Loucy (cell line): ENCODE measurements around the gene RPP21.

Source experiments
- H2AFZ ChIP-seq: fragments of 200-600 bp; sonication (generic); 2 replicates; pipeline ENCODE4 v1.6.0; 2016; ENCODE audit warnings: antibody characterized with exemption, mild to moderate bottlenecking, low read length, moderate library complexity
- H3F3A ChIP-seq: fragments of 200-600 bp; 2 replicates; pipeline ENCODE4 v1.6.0; 2016; ENCODE audit warnings: antibody characterized with exemption, low read depth, mild to moderate bottlenecking
- H3K27me3 ChIP-seq: fragments of 200-600 bp; sonication (generic); 2 replicates; pipeline ENCODE4 v1.6.1; 2014; ENCODE audit warnings: low read length, mild to moderate bottlenecking; ENCODE audit not compliant: insufficient read depth, poor library complexity, severe bottlenecking
- H3K36me3 ChIP-seq: fragments of 200-600 bp; sonication (generic); 2 replicates; pipeline ENCODE4 v1.6.1; 2016; ENCODE audit warnings: low read length; ENCODE audit not compliant: insufficient read depth
- H3K4me1 ChIP-seq: fragments of 200-600 bp; sonication (generic); 2 replicates; pipeline ENCODE4 v1.5.1; 2014; ENCODE audit warnings: low read length, mild to moderate bottlenecking; ENCODE audit not compliant: insufficient read depth, poor library complexity, severe bottlenecking
- H3K4me2 ChIP-seq: fragments of 200-600 bp; sonication (generic); 2 replicates; pipeline ENCODE4 v1.6.0; 2014; ENCODE audit warnings: antibody characterized with exemption, low read length, low read depth, mild to moderate bottlenecking; ENCODE audit not compliant: poor library complexity, severe bottlenecking
- H3K4me3 ChIP-seq: fragments of 200-600 bp; sonication (generic); 2 replicates; pipeline ENCODE4 v1.5.1; 2014; ENCODE audit warnings: low read length, mild to moderate bottlenecking, mixed read lengths; ENCODE audit not compliant: poor library complexity, severe bottlenecking
- H3K79me2 ChIP-seq: fragments of 200-600 bp; sonication (generic); 2 replicates; pipeline ENCODE4 v1.6.1; 2014; ENCODE audit warnings: low read length; ENCODE audit not compliant: insufficient read depth
- H3K9ac ChIP-seq: fragments of 200-600 bp; sonication (generic); 2 replicates; pipeline ENCODE4 v1.6.0; 2014; ENCODE audit warnings: mild to moderate bottlenecking, low read depth, low read length, moderate library complexity; ENCODE audit not compliant: poor library complexity, severe bottlenecking
- H3K9me2 ChIP-seq: fragments of 200-600 bp; sonication (generic); replicated peaks from 2 replicates; pipeline ENCODE4 v1.6.1; 2016; ENCODE audit warnings: low read depth, low read length, mixed read lengths
- H3K9me3 ChIP-seq: fragments of 200-600 bp; sonication (generic); 2 replicates; pipeline ENCODE4 v1.6.1; 2014; ENCODE audit warnings: mild to moderate bottlenecking, antibody characterized with exemption, low read length, low read depth; ENCODE audit not compliant: insufficient read depth
- H4K20me1 ChIP-seq: fragments of 200-600 bp; sonication (generic); 2 replicates; pipeline ENCODE4 v1.6.0; 2014; ENCODE audit warnings: antibody characterized with exemption, low read length, mild to moderate bottlenecking; ENCODE audit not compliant: insufficient read depth, poor library complexity, severe bottlenecking
- CTCF ChIP-seq: fragments of 200-600 bp; sonication (generic); conservative IDR thresholded peaks from 2 replicates; pipeline ENCODE4 v1.5.1; 2014; ENCODE audit warnings: mild to moderate bottlenecking, antibody characterized with exemption, low read length
- EZH2phosphoT487 ChIP-seq: fragments of 200-600 bp; IDR thresholded peaks from 2 replicates; pipeline ENCODE4 v1.6.1; 2018; ENCODE audit warnings: antibody characterized with exemption, mild to moderate bottlenecking, moderate library complexity, borderline replicate concordance

The RPP21 gene

DNA sequence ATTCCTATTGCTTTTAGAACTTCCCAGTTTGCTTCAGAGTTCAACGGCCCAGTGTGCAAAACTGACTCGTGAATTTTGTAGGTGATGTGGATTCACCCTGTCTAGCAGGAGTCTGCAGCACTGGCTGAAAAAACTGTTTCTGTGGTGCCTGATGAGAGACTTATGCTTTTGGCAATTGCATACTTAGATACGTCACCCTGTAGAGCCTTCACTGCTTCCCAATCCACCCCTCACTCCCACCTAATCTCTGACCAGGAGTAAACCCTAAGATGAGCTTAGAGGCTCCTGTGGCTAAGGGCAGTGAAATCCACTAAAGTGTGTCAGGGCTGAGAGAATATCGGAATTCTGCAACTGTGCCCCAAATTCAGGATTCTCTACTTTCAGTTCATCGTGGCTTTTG is 14.3 kb downstream of the RPP21 start:
- H3K9me2 ChIP-seq: no peaks in the 10 kb centered on the region
- no peaks in the 10 kb centered on the region for H3K9me3 ChIP-seq
- no peak overlapping the region for H2AFZ ChIP-seq
- no peaks in the 10 kb centered on the region for H3K4me1 ChIP-seq
- H3K27me3 ChIP-seq: no peaks in the 10 kb centered on the region
- no peaks in the 10 kb centered on the region for H3K79me2 ChIP-seq
- H3F3A ChIP-seq: no peaks in the 10 kb centered on the region
- H3K4me2 ChIP-seq: no peak overlapping the region
- no peak for TF ChIP-seq CTCF
- TF ChIP-seq EZH2phosphoT487: no peak
- H4K20me1 ChIP-seq: no peaks in the 10 kb centered on the region
- no peak overlapping the region for H3K9ac ChIP-seq
- no peaks in the 10 kb centered on the region for H3K36me3 ChIP-seq
- no peak overlapping the region for H3K4me3 ChIP-seq

- no peak overlapping the region for H2AFZ ChIP-seq
- H3K9ac ChIP-seq: no peak overlapping the region
- H3K9me3 ChIP-seq: no peaks in the 10 kb centered on the region
- no peak for TF ChIP-seq CTCF
- no peak for TF ChIP-seq EZH2phosphoT487
- no peaks in the 10 kb centered on the region for H3K9me2 ChIP-seq
- H3K79me2 ChIP-seq: no peaks in the 10 kb centered on the region
- H4K20me1 ChIP-seq: no peaks in the 10 kb centered on the region
- H3F3A ChIP-seq: no peaks in the 10 kb centered on the region
- H3K4me2 ChIP-seq: no peak overlapping the region
- no peaks in the 10 kb centered on the region for H3K4me1 ChIP-seq
- H3K27me3 ChIP-seq: peaks cover 1% of the 10 kb centered on the region
- H3K36me3 ChIP-seq: no peaks in the 10 kb centered on the region
- H3K4me3 ChIP-seq: no peak overlapping the region
These were observed 15.2 kb downstream of the RPP21 start for GRCh38 chr6:30360139-30360538.

DNA sequence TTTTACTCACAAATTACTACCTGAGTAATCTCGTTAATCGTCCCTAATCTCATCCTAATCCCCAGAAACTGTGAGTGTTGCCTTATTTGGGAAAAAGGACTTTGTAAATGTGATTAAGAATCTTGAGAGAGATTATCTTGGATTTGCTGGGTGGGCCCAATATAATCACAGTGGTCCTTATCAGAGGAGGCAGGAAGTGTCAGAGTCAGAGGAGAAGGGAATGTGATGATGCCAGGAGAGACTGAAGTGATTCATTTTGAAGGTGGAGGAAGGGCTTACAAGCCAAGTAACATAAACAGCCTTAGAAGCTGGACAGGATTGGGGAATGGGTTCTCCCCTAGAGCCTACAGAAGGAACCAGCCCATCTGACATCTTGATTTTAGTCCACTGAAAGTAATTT is 16.7 kb downstream of the RPP21 start:
- H3K4me3 ChIP-seq: no peak overlapping the region
- no peaks in the 10 kb centered on the region for H3K9me2 ChIP-seq
- H3K79me2 ChIP-seq: no peaks in the 10 kb centered on the region
- H2AFZ ChIP-seq: no peak overlapping the region
- no peaks in the 10 kb centered on the region for H3K36me3 ChIP-seq
- no peak overlapping the region for H3K4me2 ChIP-seq
- H3K9ac ChIP-seq: no peak overlapping the region
- TF ChIP-seq CTCF (no peak), EZH2phosphoT487 (no peak)
- no peaks in the 10 kb centered on the region for H3K9me3 ChIP-seq
- H3K4me1 ChIP-seq: no peaks in the 10 kb centered on the region
- no peaks in the 10 kb centered on the region for H3F3A ChIP-seq
- H3K27me3 ChIP-seq: peaks cover 16% of the 10 kb centered on the region
- no peaks in the 10 kb centered on the region for H4K20me1 ChIP-seq
